Measurements from ENCODE around the gene TLR5.

Gene TLR5

GRCh38 chr1:223105568-223105967 is 37.5 kb downstream of the TLR5 start:
- Histone ChIP-seq H2AFZ (ENCODE audit: low read depth, low read length) (no peak overlapping the region), H3K9ac (ENCODE audit: low read length) (no peak overlapping the region), H3K79me2 (ENCODE audit: low read length) (no peaks in the 10 kb centered on the region), H3K4me1 (ENCODE audit: low read length) (peaks cover 6% of the 10 kb centered on the region), H3K27ac (ENCODE audit: low read length) (no peak overlapping the region), H3K4me3 (ENCODE audit: low read length) (no peak overlapping the region), H4K20me1 (ENCODE audit: insufficient read depth, low read length) (no peaks in the 10 kb centered on the region), H3K27me3 (ENCODE audit: low read depth, low read length) (peaks cover 21% of the 10 kb centered on the region), H3K4me2 (ENCODE audit: low read length) (no peak overlapping the region), H3K36me3 (replicated peaks; ENCODE audit: low read depth, low read length) (no peaks in the 10 kb centered on the region), H3K9me3 (ENCODE audit: insufficient read depth, low read length) (no peaks in the 10 kb centered on the region)
- TF ChIP-seq CTCF (IDR thresholded peaks at IDR 0.05; ENCODE audit: low read depth, low read length) (no peak), EZH2phosphoT487 (IDR thresholded peaks at IDR 0.05; ENCODE audit: low read depth) (no peak)

GRCh38 chr1:223102797-223103533 is 40.1 kb downstream of the TLR5 start:
- no peak overlapping the region for H3K27ac ChIP-seq (ENCODE audit: low read length)
- no peak overlapping the region for H3K9ac ChIP-seq (ENCODE audit: low read length)
- H3K4me3 ChIP-seq (ENCODE audit: low read length), result no peak overlapping the region
- H3K9me3 ChIP-seq (ENCODE audit: insufficient read depth, low read length), result no peaks in the 10 kb centered on the region
- TF ChIP-seq CTCF (IDR thresholded peaks at IDR 0.05; ENCODE audit: low read depth, low read length) (no peak), EZH2phosphoT487 (IDR thresholded peaks at IDR 0.05; ENCODE audit: low read depth) (no peak)
- no peaks in the 10 kb centered on the region for H3K79me2 ChIP-seq (ENCODE audit: low read length)
- H3K36me3 ChIP-seq (replicated peaks; ENCODE audit: low read depth, low read length), result no peaks in the 10 kb centered on the region
- H3K27me3 ChIP-seq (ENCODE audit: low read depth, low read length), result peaks cover 19% of the 10 kb centered on the region
- no peak overlapping the region for H2AFZ ChIP-seq (ENCODE audit: low read depth, low read length)
- H3K4me1 ChIP-seq (ENCODE audit: low read length), result peaks cover 6% of the 10 kb centered on the region
- H3K4me2 ChIP-seq (ENCODE audit: low read length), result no peak overlapping the region
- H4K20me1 ChIP-seq (ENCODE audit: insufficient read depth, low read length), result no peaks in the 10 kb centered on the region

- no peak overlapping the region for H2AFZ ChIP-seq (ENCODE audit: low read depth, low read length)
- no peak overlapping the region for H3K4me3 ChIP-seq (ENCODE audit: low read length)
- H3K4me1 ChIP-seq (ENCODE audit: low read length), result peaks cover 2% of the 10 kb centered on the region; the same call in 1 of the 2 replicates
- H3K79me2 ChIP-seq (ENCODE audit: low read length), result no peaks in the 10 kb centered on the region
- no peak for TF ChIP-seq CTCF (IDR thresholded peaks at IDR 0.05; ENCODE audit: low read depth, low read length)
- no peak for TF ChIP-seq EZH2phosphoT487 (IDR thresholded peaks at IDR 0.05; ENCODE audit: low read depth)
- H3K36me3 ChIP-seq (replicated peaks; ENCODE audit: low read depth, low read length), result no peaks in the 10 kb centered on the region
- H3K9ac ChIP-seq (ENCODE audit: low read length), result no peak overlapping the region
- H3K27me3 ChIP-seq (ENCODE audit: low read depth, low read length), result peaks cover 31% of the 10 kb centered on the region
- H3K9me3 ChIP-seq (ENCODE audit: insufficient read depth, low read length), result no peaks in the 10 kb centered on the region
- no peak overlapping the region for H3K27ac ChIP-seq (ENCODE audit: low read length)
- no peak overlapping the region for H3K4me2 ChIP-seq (ENCODE audit: low read length)
- no peaks in the 10 kb centered on the region for H4K20me1 ChIP-seq (ENCODE audit: insufficient read depth, low read length)
These were observed 45.3 kb downstream of the TLR5 start for GRCh38 chr1:223097713-223098112.

GRCh38 chr1:223095870-223096269 is 47.2 kb downstream of the TLR5 start:
- no peaks in the 10 kb centered on the region for H3K79me2 ChIP-seq (ENCODE audit: low read length)
- TF ChIP-seq CTCF (IDR thresholded peaks at IDR 0.05; ENCODE audit: low read depth, low read length), result no peak
- TF ChIP-seq EZH2phosphoT487 (IDR thresholded peaks at IDR 0.05; ENCODE audit: low read depth), result no peak
- H3K4me2 ChIP-seq (ENCODE audit: low read length), result no peak overlapping the region
- no peak overlapping the region for H2AFZ ChIP-seq (ENCODE audit: low read depth, low read length)
- H3K9ac ChIP-seq (ENCODE audit: low read length), result no peak overlapping the region
- no peak overlapping the region for H3K27ac ChIP-seq (ENCODE audit: low read length)
- H3K4me1 ChIP-seq (ENCODE audit: low read length), result no peaks in the 10 kb centered on the region
- peaks cover 31% of the 10 kb centered on the region for H3K27me3 ChIP-seq (ENCODE audit: low read depth, low read length)
- no peaks in the 10 kb centered on the region for H3K9me3 ChIP-seq (ENCODE audit: insufficient read depth, low read length)
- no peaks in the 10 kb centered on the region for H4K20me1 ChIP-seq (ENCODE audit: insufficient read depth, low read length)
- H3K4me3 ChIP-seq (ENCODE audit: low read length), result no peak overlapping the region
- no peaks in the 10 kb centered on the region for H3K36me3 ChIP-seq (replicated peaks; ENCODE audit: low read depth, low read length)
